GM19043 (cell line): Measurements from ENCODE around the gene XKR8.

Experiments
- ATAC-seq: cut with Tn5 transposase; IDR thresholded peaks from one replicate; pipeline ENCODE4 v1.9.1; 2021; ENCODE audit warnings: low read depth; ENCODE audit not compliant: unreplicated experiment

Gene XKR8

GRCh38 chr1:27959792-27960603, at the start of gene XKR8:
Gene XKR8, plus strand, starts transcription at chr1:27959973. Its CDS starts 97 bp downstream, at chr1:27960070.
- ATAC-seq = peak; percentile 82

- no peak for ATAC-seq
Observed at GRCh38 chr1:27912429-27912828, 47.3 kb upstream of the XKR8 start.

GRCh38 chr1:27915082-27915575, 44.6 kb upstream of the XKR8 start:
- ATAC-seq = no peak

GRCh38 chr1:27922272-27922671, 37.5 kb upstream of the XKR8 start:
- ATAC-seq = no peak

- ATAC-seq = no peak
Observed at GRCh38 chr1:27928216-27928954, 31.4 kb upstream of the XKR8 start.

GRCh38 chr1:27931184-27931583, 28.6 kb upstream of the XKR8 start:
- ATAC-seq = no peak

- no peak for ATAC-seq
Observed at GRCh38 chr1:27931759-27932158, 28.0 kb upstream of the XKR8 start.

- ATAC-seq = no peak
Observed at GRCh38 chr1:27934818-27935549, 24.8 kb upstream of the XKR8 start, which contains the start of gene SMPDL3B. Gene SMPDL3B, plus strand, starts transcription at chr1:27935000. Its CDS starts 184 bp downstream, at chr1:27935184.

GRCh38 chr1:27935721-27936120, 24.1 kb upstream of the XKR8 start:
- ATAC-seq = no peak

GRCh38 chr1:27936370-27936769, 23.4 kb upstream of the XKR8 start:
- no peak for ATAC-seq

- no peak for ATAC-seq
Observed at GRCh38 chr1:27937524-27937836, 22.3 kb upstream of the XKR8 start.

GRCh38 chr1:27938488-27938887, 21.3 kb upstream of the XKR8 start:
- no peak for ATAC-seq

GRCh38 chr1:27940297-27940696, 19.5 kb upstream of the XKR8 start:
- no peak for ATAC-seq

GRCh38 chr1:27940870-27941560, 18.8 kb upstream of the XKR8 start:
- no peak for ATAC-seq

- no peak for ATAC-seq
Observed at GRCh38 chr1:27941671-27942540, 17.9 kb upstream of the XKR8 start.

GRCh38 chr1:27945020-27945419, 14.8 kb upstream of the XKR8 start:
- ATAC-seq = no peak

GRCh38 chr1:27949027-27949426, 10.7 kb upstream of the XKR8 start:
- ATAC-seq = no peak

- ATAC-seq = no peak
Observed at GRCh38 chr1:27951396-27951795, 8.4 kb upstream of the XKR8 start.

GRCh38 chr1:27952147-27952546, 7.6 kb upstream of the XKR8 start:
- no peak for ATAC-seq

- ATAC-seq = no peak
Observed at GRCh38 chr1:27954186-27954585, 5.6 kb upstream of the XKR8 start.
